HFFc6 (cell line): ENCODE measurements around the gene DTX3. TPM values are rescaled to one million over a fixed set of nuclear protein-coding genes. Genes with fewer than 3 reads are reported as not detected.

Source experiments
- DNase-seq: peaks from one replicate; pipeline ENCODE4 v3.0.0-alpha.2; 2018
- H3K27ac Mint-ChIP-seq: 2 replicates; pipeline ENCODE4 v1.8.0; 2020; ENCODE audit warnings: mild to moderate bottlenecking, mixed read lengths
- H3K27me3 Mint-ChIP-seq: 2 replicates; pipeline ENCODE4 v1.8.0; 2021; ENCODE audit warnings: mild to moderate bottlenecking, moderate library complexity, mixed read lengths; ENCODE audit not compliant: insufficient read depth
- H3K36me3 Mint-ChIP-seq: 2 replicates; pipeline ENCODE4 v1.8.0; 2021; ENCODE audit warnings: low read depth, mixed read lengths
- H3K4me1 Mint-ChIP-seq: 2 replicates; pipeline ENCODE4 v1.8.0; 2020; ENCODE audit warnings: low read depth, mixed read lengths
- H3K4me3 Mint-ChIP-seq: 2 replicates; pipeline ENCODE4 v1.8.0; 2020; ENCODE audit warnings: mild to moderate bottlenecking, moderate library complexity, mixed read lengths
- H3K9me3 Mint-ChIP-seq: 2 replicates; pipeline ENCODE4 v1.8.0; 2020; ENCODE audit warnings: mild to moderate bottlenecking, mixed read lengths
- CTCF ChIP-seq: fragments of 200-600 bp; sonication (generic); IDR thresholded peaks from 2 replicates; pipeline ENCODE4 v1.5.0; 2021; ENCODE audit warnings: antibody characterized with exemption, mild to moderate bottlenecking
- total RNA-seq, 6 experiments: library from RNA; stranded (reverse); fragmentation: NEBNext Ultra II Directional; extraction: Animal tissue kit (Norgen Biotek cat#: 25700); gene quantifications; 2 replicates in 1 of 6; 3 replicates in 5 of 6; pipeline ENCODE4 v1.2.3, GENCODE V29; 2021

The DTX3 gene
- total RNA-seq, 6 experiments from 2014 or later, result 17.7 to 21.0 (median 19.2) TPM

GRCh38 chr12:57627501-57628279 lies 23.1 kb downstream of the DTX3 start:
- Mint-ChIP-seq H3K9me3 (no peaks in the 10 kb centered on the region), H3K4me3 (no peak overlapping the region), H3K4me1 (no peaks in the 10 kb centered on the region), H3K27ac (no peak overlapping the region), H3K27me3 (peaks cover 28% of the 10 kb centered on the region), H3K36me3 (no peaks in the 10 kb centered on the region; the same call in 1 of the 2 replicates)
- DNase-seq, result no peak
- TF ChIP-seq CTCF, result peak; percentile 35; the same call in 1 of the 2 replicates

GRCh38 chr12:57628280-57629191 lies 23.9 kb downstream of the DTX3 start:
- DNase-seq, result no peak
- Mint-ChIP-seq H3K9me3 (no peaks in the 10 kb centered on the region), H3K27me3 (peaks cover 25% of the 10 kb centered on the region), H3K4me1 (peaks cover 5% of the 10 kb centered on the region), H3K36me3 (no peaks in the 10 kb centered on the region; the same call in 1 of the 2 replicates), H3K4me3 (no peak overlapping the region), H3K27ac (no peak overlapping the region)
- TF ChIP-seq CTCF, result no peak

GRCh38 chr12:57629897-57630471 lies 25.4 kb downstream of the DTX3 start:
- Mint-ChIP-seq H3K27ac (no peak overlapping the region), H3K4me3 (no peak overlapping the region), H3K9me3 (no peaks in the 10 kb centered on the region), H3K27me3 (peaks cover 18% of the 10 kb centered on the region), H3K36me3 (no peaks in the 10 kb centered on the region; the same call in 1 of the 2 replicates), H3K4me1 (peaks cover 6% of the 10 kb centered on the region)
- TF ChIP-seq CTCF, result no peak
- no peak for DNase-seq

- peaks cover 13% of the 10 kb centered on the region for H3K27me3 Mint-ChIP-seq
Measured at GRCh38 chr12:57630891-57631433, 26.3 kb downstream of the DTX3 start.

More at GRCh38 chr12:57630891-57631433, 26.3 kb downstream of the DTX3 start:
- no peak for TF ChIP-seq CTCF
- Mint-ChIP-seq H3K27ac (no peak overlapping the region), H3K36me3 (no peaks in the 10 kb centered on the region; the same call in 1 of the 2 replicates), H3K4me1 (peaks cover 6% of the 10 kb centered on the region), H3K4me3 (no peak overlapping the region), H3K9me3 (no peaks in the 10 kb centered on the region)
- no peak for DNase-seq
